PC-3 (cell line): ENCODE results near the gene PDIA5.

Experiments
- CTCF ChIP-seq: fragments of 300-600 bp; sonication (generic); conservative IDR thresholded peaks from 2 replicates; pipeline ENCODE4 v1.5.1; 2017; ENCODE audit warnings: antibody characterized with exemption, low read depth, mild to moderate bottlenecking, low read length
- EZH2 ChIP-seq: fragments of 300-600 bp; sonication (generic); IDR thresholded peaks from one replicate; pipeline ENCODE4 v1.6.1; 2017; ENCODE audit warnings: antibody characterized with exemption, mild to moderate bottlenecking, low read length; ENCODE audit not compliant: unreplicated experiment
- EZH2phosphoT487 ChIP-seq: fragments of 300-600 bp; sonication (generic); IDR thresholded peaks from 2 replicates; pipeline ENCODE4 v1.6.1; 2018; ENCODE audit warnings: mild to moderate bottlenecking, antibody characterized with exemption, low read length, borderline replicate concordance

- TF ChIP-seq EZH2 (no peak), CTCF (no peak), EZH2phosphoT487 (no peak)
These were observed 25.4 kb downstream of the PDIA5 start for GRCh38 chr3:123092243-123092642.
